CD1c-positive myeloid dendritic cell (primary cell): Measurements from ENCODE around the gene UHMK1.

ENCODE experiments used
- DNase-seq: peaks from one replicate; pipeline ENCODE4 v3.0.0-alpha.2; 2016; ENCODE audit errors: extremely low spot score

The UHMK1 gene

DNA sequence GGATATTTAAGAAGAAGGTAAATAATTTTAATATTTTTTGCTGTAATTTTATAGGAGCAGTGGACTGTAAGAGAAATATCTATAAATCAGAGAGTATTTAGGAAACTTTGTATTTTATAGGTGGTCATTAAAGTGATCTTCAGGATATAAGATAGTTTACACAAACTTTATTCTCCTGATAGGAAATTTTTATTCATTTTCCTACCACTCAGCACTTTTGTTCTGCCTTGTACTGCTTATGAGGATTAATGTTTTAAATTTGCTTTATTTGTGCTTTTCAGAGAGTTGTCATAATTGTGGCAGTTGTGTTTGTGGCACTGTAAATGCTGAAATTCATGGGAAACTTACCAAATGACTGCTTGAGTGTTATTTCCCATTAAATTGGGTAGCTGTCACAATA lies 29.7 kb downstream of the UHMK1 start:
- DNase-seq, result no peak

DNA sequence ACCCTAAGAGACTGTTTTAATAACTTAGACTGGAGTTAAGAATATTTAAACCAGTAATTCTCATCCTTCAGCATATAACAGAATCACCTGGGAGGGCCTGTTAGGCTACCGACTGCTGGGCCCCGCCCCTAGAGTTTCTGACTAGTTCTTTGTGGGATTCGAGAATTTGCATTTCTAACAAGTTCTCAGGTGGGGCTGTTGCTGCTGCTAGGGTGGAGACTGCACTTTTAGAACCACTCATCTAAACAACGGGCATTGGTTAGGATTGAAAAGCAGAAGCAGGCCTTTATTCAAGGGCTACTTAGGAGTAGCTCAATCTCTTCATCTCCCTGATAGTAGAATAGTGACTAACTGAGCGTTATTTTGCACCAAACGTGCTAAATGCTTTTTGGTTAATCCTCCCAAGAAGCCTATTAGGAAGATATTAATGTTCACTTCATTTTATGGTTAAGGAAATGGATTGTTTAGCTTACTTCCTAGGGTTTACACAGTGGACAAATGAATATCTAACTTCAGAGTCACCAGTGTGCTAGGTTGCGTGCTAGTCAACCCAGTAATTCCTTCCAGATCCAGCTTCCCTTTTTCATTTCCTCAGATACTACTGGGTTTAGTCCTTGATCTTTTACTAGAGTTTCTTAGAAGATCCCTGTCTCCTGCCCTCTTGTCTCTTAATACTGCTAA lies 32.8 kb downstream of the UHMK1 start:
- DNase-seq, result peak; percentile 79

DNA sequence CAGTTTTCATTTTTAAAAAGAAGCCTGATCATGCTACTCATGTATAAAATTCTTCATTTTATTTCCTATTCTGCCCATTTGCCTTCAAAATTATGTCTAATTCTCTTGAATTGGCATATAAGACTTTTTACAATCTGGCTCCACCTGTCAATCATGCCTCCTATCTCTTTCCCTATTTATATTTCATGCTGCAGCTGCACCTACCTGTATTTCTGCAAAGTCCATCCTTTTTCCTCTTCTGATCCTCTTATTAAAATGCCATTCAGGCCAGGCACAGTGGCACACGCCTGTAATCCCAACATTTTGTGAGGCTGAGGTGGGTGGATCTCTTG lies 33.3 kb downstream of the UHMK1 start:
- no peak for DNase-seq

DNA sequence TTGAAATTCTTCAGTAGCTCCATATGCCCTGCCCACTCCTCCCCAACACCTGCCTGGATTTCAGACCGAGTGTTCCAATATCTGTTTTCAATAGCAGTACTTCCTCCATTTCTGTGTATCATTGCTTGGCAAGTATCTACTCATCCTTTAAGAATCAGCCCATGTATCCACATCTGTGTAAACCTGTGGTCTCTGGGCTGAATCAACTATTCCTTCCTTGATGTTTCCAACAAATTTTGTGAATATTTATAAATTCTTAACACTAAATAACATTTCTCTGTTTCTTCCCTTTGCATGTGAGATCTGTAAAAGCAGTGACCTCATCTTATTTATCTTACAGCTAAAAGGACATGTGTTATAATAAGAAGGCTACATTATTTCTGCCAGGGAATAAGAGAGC lies 37.9 kb downstream of the UHMK1 start:
- DNase-seq, result no peak

DNA sequence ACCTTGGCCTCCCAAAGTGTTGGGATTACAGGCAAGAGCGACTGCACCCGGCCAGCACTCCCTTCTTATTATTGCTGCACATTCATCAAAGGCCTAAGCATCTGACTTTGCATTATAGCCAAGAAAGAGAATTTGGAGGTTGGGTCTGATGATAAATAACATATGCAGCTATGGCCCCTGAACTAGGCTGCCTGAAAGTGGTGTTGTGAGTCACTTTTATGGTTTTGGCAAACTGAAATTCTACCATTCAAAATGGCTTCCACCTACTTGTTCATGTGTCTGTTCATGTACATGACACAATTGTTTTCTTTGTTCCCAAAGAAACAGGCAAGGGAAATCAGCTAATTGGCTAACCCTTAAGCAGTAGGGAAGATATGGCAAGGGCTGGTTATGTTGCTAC lies 38.9 kb downstream of the UHMK1 start:
- no peak for DNase-seq

DNA sequence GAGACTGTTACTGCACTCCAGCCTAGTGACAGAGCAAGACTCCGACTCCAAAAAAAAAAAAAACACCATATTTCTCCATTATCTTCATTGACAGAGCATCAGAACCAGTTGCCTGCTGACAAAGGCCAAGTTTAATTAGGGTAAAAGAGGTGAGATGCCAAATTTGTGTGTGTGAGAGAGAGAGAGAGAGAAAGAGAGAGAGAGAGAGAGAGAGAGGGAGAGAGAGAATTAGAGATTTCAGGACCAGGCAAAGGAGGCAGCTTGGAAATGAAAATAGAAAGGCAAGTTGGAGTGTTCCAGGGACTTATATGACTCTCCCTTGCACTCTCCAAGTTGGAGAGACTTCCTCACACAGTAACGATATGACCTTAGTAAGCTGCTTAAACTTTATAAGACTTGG lies 39.6 kb downstream of the UHMK1 start:
- no peak for DNase-seq

DNA sequence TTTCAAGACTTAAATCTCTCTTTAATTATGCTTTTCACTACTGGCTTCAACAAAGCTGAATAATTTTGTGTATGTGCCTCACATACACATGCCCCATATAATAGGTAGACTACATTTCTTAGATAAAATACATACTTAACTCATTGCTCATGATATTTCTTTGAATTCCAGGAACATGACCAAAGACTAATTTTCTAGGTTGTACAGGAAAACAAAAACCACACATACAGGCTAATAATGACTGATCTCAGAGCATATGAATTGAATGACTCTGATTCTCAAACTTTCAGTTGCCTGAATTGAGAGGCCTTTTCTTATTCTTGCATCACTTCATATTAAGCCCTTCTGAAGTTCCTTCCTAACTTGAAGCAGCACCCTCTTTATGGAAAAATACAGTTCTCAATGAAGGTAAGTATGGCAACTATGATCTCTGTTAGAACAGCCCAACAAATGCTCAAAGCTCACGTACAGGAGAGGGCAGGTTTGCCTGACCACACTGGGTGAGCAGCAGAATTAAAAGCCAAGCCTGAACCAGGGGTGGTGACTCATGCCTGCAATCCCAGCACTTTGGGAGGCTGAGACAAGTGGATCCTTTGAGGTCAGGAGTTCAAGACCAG lies 41.3 kb downstream of the UHMK1 start:
- DNase-seq, result no peak

DNA sequence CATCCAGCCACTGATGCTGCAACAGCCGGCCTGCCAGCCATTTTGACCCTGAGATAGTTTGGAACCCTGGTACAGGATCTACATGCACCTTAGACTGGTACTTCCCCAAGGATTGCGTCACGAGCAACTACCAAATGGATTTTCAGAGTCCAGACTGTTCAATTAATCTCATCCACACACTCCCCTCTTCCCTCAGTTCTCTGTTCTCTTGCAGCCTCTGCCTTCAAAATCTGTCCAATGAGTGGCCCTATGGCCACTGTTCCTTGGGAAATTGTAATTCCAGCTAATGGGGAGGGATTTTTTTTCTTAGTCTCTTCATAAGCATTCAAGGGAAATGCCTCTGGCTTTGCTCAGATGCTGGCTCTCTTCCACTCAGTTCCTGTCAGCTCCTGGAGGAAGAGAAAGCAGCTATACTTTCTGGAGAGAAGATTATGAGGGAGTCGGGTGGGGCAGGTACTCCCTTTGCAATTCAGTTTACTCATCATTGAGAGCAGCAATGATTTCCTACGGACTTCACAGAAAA lies 44.1 kb downstream of the UHMK1 start:
- no peak for DNase-seq

DNA sequence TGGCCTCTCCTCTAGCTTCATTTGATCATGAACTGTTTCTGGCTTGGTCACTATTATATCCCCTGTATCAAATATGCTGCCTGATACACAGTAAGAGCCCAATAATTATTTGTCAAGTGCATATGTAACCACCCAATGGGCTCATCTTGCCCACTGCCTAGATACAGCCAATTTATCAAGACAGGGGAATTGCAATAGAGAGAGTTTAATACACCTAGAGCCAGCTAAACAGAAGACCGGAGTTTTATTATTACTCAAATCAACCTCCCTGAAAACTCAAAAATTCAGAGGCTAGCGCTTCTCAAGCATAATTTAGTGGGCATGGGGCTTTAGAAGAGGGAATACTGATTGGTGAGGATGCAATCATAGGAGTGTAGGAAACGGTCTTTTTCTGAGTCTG lies 45.6 kb downstream of the UHMK1 start:
- no peak for DNase-seq

DNA sequence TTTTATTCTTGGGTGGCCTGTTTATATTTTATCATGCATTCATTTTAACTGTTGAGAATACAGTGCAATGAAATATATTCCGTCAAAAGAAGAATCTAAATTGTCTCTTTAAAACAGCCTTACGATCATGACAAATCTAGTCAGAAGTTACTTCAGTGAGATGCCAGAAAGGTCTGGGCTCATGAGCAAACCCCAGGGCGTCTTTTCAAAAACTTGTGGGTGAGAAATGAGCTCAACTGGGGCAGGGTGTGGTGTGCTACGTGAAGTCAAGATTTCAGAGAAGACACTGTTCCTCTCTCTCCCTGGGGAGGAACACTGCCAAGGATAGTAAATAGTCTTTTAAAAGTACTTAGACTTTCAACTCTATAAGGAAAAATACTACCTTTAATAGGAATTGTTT lies 50.6 kb downstream of the UHMK1 start:
- no peak for DNase-seq

DNA sequence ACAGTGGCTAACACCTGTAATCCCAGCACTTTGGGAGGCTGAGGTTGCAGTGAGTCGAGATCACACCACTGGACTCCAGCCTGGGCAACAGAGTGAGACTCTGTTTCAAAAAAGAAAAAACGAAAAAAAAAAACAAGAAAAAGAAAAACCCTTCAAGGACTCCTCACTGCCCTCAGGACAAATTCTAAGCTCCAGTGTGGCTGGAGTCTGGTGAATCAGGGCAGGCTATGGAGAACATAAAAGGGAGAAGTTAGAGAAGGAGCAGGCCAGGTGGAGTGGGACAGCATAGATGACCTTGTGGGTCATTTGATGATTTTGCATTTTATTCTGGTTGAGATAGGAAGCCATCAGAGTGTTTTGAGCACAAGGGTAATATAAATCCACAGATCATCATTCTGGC lies 51.4 kb downstream of the UHMK1 start:
- no peak for DNase-seq

DNA sequence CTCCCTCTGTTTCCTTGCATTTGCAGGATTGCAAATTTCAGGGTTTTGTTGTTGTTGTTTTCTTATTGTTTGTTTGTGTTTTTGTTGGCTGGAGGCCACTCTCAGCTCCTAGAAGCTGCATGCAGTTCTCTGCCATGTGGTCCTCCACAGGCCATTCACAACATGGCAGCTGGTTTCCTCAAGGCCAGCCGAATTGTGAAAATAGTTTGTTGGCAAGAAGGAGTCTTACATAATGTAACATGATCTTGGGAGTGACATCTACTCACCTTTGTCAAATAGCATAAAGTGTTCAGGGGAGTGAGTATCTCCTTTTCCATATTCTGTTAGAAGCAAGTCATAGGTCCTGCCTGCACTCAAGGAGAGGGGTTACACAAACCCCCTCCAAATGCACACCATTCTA lies 53.3 kb downstream of the UHMK1 start:
- DNase-seq, result no peak

DNA sequence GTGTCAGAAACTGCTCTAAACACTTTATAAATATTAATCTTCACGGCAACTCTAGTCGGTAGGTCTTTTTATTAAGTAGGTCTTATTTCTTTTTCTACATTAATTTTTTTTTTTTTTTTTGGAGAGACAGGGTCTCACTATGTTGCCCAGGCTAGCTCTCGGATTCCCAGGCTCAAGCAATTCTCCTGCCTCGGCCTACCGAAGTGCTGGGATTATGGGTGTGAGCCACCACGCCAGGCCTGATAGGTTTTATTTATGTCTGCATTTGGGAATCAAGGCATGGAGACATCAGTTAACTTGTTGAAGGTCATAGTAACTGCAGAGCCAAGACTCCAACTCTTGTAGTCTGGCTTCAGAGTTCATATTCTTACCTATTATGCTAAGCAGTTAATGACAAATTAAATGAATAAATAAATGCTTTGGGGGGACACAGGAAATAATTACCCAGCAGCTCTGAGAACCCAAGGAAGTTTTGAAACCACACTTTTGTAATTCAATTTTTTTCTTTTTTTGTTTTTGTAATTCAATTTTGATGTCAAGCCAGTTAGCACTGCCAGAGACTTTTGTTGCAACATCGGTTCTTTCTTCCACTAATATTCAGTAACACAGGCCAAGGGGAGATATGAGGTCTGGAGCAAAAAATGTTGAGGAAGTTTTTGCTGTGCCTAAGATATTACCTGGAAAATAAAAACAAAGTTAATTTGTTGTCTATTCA lies 54.5 kb downstream of the UHMK1 start:
- no peak for DNase-seq

DNA sequence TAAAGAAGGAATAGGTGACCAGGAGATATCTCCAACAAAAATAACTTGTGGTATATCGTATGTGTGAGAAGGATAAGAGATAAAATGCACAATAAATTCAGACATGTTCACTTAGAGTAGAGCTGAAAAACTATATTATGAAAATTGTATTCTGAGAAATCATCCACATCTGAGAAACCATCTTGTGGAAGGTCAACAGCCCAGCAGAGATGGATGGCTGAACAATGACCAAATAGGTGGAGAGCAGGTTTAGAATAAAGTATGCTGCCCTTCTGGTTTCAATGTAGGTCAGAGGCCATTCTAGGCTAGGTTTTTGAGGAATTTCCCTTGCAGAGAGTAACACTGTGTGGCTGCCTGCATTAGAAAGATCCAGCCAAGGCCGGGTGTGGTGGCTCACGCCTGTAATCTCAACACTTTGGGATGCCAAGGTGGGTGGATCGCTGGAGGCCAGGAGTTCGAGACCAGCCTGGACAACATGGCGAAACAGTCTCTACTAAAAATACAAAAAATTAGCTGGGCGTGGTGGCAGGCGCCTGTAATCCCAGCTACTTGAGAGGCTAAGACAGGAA lies 55.1 kb downstream of the UHMK1 start:
- no peak for DNase-seq

DNA sequence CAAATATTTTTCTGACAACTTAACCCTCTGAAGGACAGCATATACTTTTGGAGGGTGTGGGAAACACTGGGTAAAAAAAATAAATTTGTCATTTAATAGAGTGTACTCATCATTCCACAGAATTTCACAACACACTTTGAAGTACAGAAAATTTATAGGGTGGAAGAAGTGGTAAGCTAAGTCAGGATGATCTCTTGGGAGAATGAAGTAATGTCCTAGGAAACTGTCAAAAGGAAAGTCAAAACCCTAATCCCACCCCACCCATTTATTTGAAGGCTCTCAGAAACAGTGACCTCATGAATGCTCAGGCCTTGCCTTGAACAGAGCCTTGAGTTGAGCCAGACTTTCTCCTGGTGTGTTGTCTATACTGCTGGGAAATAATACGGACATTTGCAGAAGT lies 56.6 kb downstream of the UHMK1 start:
- no peak for DNase-seq

DNA sequence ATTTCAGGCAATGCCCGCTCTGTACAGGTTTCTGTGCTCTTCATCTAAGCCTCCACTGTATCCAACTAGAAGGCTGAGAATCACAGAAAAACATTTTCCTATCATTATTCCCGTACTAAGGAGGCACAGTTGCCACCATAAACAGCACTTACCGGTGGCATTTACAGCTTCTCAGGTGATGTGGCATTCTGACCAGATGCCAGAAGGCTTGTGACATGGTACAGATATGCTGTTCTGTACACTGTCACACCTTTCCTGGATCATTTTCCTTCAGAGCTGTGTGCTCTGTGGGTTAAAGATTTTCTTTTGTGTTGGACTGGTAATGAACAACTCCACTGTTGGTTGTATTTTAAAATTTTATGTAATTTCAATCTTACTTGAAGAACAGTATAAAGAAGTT lies 59.9 kb downstream of the UHMK1 start:
- DNase-seq, result no peak

DNA sequence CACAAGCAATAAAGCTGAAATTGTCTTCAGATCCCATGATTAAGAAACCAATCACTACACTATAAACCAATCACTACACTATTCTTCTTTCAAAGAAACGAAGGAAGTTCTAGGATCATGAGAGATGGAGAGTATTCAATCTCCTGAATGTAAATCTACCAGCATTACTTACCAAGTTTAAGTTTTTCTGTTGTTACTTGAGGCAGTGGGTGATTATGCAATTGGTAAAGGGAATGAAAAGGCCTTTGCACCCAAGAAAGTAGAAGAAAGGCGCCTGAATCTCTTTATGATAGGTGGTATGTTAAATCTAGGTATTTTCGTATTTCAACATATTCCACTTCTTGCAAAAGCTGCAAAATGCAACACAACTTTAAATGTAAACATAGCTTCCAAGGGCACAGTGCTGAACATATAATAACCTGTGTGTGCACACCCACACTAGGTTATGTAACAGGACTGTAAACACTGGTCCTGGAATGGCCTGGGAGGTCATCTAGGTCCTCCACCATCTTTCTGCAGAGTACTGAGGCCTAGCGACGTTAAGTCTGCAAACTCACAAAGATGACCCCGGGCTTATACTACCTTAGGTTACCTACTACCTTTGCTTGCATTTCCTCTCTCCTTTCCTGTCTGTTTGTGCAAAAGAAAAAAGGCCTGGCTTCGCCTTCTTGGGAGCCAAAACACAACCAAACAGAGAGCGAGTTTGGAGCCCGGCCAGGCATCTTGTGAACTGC lies 62.9 kb downstream of the UHMK1 start:
- DNase-seq, result no peak

DNA sequence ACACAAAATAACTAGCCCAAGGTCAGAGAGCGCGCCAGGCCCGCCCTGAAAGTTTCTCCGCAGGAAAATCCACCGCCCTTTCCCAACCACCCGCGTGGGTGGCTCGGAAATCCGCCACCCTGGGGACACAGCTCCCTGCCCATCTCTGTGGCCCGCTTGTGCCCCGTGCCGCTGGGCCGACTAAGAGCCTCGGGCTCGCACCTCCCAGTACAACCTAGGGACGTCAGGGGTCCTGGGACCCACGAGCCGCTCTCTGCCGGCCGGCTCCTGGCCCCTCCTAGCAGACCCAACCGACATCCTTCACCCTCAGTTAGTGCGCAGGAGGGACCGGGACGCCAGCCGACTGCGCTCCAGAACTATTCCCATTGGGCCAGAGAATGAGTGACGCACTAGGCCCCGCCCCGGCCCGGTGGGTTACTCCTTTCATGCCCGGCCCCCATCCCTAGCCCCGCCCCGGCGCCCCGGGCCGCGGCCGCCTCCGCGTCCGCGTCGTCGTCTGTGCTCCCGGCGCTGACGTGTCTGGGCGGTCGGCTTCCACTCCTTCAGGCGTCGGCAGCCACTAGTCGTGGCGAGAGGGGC lies 63.5 kb downstream of the UHMK1 start:
- DNase-seq, result peak; percentile 99

DNA sequence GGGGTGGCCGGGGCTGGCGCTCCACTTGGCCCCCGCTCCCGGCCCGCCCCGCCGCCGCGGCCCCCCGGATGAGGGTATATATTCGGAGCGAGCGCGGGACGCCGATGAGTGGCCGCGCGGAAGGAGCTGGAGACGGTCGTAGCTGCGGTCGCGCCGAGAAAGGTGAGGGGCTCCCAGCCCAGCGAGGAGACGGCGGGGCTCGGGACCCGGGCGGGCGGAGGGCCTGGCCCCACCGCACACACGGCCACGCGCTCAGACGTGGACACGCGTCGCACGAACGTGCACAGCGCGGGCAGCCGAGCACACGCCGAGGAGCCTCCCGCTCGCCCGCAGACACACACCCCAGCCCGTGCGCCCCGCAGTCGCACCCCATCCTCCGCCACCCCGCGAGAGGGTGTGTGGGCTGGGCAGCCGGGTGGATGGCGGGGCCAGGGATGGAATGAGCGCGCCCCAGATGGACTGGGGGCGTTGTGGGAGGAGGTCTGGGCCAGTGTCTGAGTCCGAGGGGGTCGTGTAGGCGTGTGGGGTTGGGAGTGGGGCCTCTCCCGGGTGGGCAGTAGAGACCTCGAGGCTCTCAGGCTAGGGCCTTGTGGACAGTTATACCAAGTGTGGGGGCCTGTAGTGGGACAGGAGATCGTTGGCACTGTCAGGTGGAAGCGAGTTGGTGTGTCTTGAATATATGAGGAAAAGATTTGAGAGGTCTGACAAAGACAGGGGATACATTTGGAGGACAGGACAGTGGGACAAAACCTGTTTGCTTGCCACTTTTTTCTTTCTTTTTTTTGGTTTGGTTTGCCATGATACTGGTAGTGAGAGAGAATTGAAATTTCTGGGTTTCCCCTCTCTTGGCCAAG lies 64.2 kb downstream of the UHMK1 start, which contains the start of gene UAP1:
Gene UAP1, plus strand, starts transcription at position 107 of the 854 bp plus-strand sequence. CDS start 4,347 bp downstream, outside the sequence.
- DNase-seq, result no peak

DNA sequence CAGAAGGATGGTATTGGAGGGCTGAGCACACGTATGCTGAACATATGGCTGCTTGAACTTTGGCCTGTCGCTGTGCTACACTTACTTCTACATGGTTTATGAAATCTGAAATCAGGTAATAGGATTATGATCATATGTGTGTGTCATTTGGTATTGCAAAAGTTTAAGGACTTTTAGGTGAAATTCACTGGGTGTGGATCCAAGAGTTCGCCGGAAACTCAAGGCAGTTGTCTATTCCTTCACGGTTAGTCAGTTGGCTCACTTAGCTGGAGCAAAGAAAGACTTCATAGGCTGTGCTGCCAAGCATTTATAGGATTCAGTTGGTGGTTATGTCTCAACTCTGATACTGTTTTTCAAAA lies 64.8 kb downstream of the UHMK1 start:
- peak; percentile 31 for DNase-seq

DNA sequence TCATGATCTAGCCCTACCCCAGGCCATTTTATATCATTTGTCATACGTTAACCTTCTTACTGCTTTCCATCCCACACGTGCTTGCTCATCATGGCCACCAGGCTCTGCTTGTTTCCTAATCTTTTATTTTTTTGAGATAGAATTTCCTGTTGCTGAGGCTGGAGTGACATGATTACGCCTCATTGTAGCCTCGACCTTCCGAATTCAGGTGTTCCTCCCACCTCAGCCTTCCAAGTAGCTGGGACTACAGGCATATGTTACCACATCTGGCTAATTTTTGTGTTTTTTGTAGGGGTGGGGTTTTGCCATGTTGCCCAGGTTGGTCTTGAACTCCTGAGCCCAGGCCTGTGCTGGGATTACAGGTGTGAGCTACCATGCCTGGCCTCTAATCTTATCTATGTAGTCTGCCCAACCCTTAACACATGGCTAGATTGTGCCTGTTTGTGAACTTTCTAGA lies 67.2 kb downstream of the UHMK1 start:
- no peak for DNase-seq
